ENCODE data around the gene ROR2. TPM values are rescaled to one million over a fixed set of nuclear protein-coding genes. Genes with fewer than 3 reads are reported as not detected.
"Not testable (repeated sequence)": the region's sequence is repeated elsewhere in the genome, so short reads cannot be mapped to it uniquely, and the experiment has no call there.

The ROR2 gene
- polyA plus RNA-seq, 1 donor: 17.1 TPM

DNA sequence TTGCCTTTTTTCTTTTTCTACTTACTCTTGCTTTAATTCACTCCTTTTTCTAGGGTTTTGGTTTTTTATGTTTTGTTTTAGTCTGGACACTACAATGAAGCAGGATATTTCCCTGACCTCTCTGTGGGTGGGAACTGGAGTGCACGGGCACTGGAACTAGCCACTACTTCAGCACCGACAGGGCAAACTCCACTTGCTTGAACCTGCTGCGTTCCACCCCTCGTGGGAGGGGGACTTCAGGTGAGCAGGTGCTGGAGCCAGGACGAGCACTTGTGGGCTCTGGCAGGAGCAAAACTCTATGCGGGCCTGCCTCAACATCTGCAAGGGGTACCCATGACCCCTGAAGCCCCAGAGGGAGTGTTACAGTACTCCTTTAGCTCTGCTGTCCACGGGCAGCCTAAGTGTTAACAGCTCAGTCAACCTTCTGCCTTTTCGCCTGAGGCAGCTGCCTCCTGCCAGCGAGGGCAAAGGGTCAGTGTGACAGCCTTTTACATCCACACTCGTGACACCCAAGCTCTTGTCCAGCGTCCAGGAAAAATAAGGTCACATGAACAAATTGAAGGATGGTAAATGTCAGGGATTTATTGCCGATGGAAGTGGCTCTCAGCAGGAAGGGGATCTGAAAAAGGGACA, 382.3 kb downstream of the ROR2 start:
- DNase-seq: no peak

DNA sequence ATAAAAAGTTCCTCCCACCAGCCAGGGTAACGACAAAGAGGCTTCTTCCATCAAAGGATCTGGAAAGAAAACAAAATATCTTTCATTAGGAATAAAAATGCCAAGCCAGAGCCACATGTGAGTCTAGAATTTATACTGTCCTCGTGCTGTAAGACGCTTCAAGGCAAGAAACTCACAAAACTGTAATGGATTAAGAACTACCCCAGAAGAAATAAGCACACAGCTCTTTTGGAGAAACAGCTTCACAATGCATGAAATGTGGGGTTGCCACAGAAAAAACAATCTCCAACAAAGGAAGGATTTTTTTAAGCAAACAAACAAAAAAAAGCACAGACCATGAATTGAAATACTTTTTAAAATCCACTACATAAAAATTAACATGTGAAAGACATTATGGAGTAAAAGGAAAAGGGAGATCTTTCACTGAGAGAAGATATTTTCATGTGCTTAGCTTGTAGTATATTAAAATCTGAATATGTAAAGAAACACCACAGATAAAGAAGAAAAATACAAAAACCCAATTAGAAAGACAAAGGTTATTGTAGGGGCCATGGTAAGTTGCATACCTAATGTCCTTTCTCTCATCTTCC, 385.9 kb downstream of the ROR2 start:
- DNase-seq: no peak

GRCh38 chr9:91562416-91562815, 387.6 kb downstream of the ROR2 start:
- DNase-seq: no peak

DNA sequence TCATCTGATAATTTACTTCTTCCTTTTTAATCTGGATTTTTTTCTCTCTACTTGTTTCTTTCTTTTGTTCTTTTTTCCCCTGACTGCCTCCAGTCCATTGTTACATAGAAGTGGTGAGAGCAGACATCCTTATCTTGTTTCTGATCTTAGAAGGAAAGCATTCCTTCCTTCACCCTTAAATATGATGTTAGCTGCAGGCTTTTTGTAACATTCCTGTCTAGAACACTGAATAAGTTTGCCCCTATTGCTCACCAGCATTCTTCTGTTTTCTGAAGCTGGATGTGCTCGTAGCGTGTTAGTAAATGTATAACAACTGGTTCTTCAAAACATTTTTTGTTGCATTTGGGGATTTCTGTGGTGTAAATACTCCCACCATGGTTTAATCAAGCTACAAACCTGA, 389.7 kb downstream of the ROR2 start:
- DNase-seq: no peak

GRCh38 chr9:91558879-91559278, 391.1 kb downstream of the ROR2 start:
- DNase-seq: no peak

GRCh38 chr9:91558395-91558794, 391.6 kb downstream of the ROR2 start:
- no peak for DNase-seq

- DNase-seq: no peak
Measured at GRCh38 chr9:91557327-91557726, 392.7 kb downstream of the ROR2 start.

- DNase-seq: no peak
Measured at GRCh38 chr9:91555132-91555531, 394.9 kb downstream of the ROR2 start.

GRCh38 chr9:91549177-91549576, 400.9 kb downstream of the ROR2 start:
- DNase-seq: no peak

DNA sequence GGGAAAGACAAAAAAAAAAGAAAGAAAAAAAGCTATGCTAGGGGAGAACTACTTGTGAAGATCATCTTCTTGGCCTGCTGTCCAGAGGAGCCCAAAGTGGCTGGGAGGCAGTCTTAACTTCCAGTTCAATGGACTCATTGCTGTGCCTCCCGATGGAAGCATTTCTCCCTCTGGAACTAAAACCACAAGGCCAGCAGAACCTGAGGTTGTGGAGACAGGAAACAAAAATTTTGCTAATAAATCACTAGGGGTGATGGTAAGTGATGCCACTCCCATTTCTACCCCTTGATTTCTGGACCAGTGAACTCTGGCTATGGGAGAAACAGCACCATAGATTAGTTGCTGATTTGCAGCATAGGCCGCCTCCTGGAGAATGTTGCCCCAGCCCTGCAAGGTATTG, 402.9 kb downstream of the ROR2 start:
- DNase-seq: no peak

GRCh38 chr9:91546574-91546973, 403.5 kb downstream of the ROR2 start:
- no peak for DNase-seq

- DNase-seq: no peak
Measured at GRCh38 chr9:91541734-91542133, 408.3 kb downstream of the ROR2 start.

- DNase-seq: not testable (repeated sequence)
Measured at GRCh38 chr9:91540506-91540905, 409.5 kb downstream of the ROR2 start.

DNA sequence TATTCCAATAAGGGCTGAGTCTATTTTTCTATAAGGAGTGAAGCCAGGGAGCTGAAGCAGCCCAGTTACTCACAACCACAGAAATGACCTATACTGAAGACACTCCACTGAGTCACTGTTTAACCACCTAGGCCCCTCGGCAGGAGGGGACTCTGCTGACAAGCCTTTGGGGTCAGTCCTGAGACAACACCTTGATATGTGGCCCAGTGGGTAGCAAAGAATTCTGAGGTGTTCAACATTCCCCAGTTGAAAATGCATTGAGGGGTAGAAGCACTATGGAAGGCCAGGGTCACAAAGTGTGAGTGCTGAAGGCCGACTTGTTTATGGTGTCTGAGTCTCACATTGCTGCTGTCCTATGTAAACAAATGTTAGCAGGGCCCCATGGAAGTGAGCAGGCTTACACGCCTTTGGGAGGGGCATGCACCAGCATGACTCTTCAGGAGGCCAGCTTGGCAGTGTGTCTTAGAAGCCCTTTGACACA, 413.8 kb downstream of the ROR2 start:
- peak; percentile 40 for DNase-seq

DNA sequence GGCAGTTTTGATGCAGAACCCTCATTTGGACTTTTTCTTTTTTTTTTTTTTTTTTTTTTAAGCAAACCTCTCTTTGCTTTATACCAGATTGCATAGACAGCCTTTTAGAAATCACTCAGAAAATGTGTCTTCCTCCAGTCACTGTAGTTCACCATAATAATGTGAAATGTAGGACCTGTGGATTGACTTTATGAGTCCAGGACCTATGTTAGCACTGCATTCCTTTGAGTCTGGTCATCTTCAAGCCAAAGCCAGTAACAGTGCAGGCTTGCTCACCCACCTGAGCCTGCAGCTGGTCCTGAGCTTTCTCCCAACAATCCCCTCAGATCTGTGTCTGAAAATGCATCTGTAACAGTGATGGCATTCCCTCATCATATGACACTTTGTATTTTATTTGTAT, 415.7 kb downstream of the ROR2 start:
- DNase-seq: no peak

DNA sequence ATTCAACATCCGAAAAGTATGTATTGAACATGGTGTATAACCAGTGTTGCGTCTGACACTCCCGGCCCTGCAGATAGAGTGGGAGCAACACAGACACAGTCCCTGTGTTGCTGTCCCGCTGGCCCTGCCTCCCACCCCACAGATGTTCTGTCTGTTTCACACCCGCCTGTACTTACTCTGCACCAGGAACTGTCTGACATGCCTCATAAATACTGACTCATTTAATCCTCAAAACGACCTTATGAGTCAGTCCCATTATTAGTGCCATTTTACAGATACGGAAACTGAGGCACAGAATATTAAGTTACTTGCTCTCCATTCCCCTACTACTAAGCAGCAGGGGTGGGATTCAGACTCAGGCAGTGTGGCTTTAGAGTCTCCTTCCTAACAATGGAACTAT, 416.6 kb downstream of the ROR2 start:
- no peak for DNase-seq

GRCh38 chr9:91532325-91532724, 417.7 kb downstream of the ROR2 start:
- DNase-seq: no peak

- no peak for DNase-seq
Measured at GRCh38 chr9:91530829-91531228, 419.2 kb downstream of the ROR2 start.

DNA sequence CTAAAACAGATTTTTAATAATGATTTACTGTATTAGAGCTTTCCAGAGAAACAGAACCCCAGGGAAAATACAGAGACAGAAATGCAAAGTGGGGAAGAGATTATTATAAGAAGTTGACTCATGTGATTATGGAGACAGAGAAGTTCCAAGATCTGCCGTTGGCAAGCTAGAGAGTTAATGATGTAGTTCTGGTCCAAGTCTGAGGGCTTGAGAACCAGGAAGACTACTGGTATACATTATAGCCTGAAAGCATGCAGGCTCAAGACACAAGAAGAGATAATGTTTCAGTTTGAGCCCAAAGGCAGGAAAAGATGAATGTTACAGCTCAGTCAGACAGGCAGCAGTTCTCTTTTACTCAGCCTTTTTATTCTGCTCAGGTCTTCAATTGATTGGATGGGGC, 427.5 kb downstream of the ROR2 start:
- DNase-seq: no peak

DNA sequence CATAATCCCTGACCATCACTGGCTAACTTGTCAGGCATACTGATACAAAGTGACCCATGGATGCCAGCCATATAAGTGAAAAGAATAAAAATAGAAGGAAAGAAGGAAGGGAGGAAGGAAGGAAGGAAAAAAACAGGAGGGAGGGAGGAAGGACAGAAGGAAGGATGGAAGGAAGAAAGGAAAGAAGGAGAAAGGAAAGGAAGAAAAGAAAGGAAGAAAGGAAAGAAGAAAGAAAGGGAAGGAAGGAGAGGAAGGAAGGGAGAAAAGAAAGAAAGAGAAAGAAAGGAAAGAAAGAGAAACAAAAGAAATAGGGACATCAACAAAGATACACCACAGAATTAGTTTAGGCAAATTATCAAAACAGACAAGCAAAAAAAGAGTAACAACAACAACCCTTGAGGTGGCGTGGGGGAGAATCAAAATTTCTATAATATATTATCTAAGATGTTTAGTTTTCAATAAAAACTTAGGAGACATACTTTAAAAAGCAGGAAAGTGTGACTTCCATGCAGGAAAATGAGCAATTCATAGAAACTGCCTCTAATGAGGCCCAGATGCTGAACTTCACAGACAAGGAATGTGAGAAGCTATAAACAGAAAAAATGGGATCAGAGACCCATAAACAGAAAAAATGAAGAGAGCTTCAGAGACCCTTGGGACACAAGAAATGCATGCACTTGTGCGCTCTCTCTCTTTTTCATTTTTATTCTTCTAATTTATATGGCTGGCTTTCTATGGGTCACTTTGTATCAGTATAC, 430.3 kb downstream of the ROR2 start:
- no peak for DNase-seq

DNA sequence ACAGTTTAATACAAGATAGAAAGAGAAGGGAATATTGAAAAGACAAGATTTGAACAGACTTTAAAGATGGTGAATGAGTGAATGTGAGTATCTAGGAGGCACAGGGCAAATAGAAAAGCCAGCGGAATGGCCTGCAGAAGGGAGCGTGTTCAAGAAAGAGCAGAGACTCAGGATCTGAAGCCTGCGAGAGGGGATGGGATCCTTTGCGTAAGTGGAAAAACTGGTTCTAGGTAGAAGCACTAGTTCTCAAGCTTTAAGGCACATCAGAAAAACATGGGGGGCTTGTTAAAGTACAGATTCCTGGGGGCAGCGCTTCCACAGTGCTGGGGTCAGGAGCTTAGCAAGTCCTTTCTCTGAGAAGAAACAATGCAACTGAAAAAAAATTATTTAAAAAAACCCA, 431.6 kb downstream of the ROR2 start:
- DNase-seq: no peak

- peak; percentile 33 for DNase-seq
Measured at GRCh38 chr9:91517801-91518200, 432.2 kb downstream of the ROR2 start.

DNA sequence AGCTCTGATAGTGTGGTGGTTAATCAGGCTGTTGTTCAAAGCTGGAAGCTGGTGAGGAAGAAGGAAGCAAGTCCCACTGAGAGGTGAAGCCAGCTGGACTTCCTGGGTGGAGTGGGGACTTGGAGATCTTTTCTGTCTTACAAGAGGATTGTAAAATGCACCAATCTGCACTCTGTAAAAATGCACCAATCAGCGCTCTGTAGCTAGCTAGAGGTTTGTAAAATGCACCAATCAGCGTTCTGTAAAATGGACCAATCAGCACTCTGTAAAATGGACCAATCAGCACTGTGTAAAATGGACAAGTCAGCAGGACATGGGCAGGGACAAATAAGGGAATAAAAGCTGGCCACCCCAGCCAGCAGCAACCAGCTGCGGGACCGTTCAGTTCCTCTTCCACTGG, 432.7 kb downstream of the ROR2 start:
- DNase-seq: not testable (repeated sequence)

DNA sequence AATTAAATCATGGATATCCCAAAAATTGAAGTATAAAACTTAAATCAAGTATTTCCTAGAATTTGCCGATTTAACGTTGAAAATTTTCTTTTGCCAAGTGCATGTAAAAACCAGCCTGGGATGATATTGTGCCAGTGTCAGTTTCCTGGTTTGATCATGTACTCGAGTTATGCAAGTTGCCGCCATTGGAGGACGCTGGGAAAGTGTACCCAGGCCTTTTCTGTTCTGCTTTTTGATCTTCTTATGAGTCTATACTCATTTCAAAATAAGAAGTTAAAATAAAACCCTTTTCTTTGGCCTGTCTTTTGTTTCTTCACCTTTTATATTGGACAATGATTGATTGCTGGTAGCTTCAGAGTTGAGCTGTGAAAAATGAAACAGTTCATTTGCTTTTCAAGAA, 433.3 kb downstream of the ROR2 start:
- no peak for DNase-seq
